ENCODE results near the gene EPB41L3.

- no peak for TF ChIP-seq CTCF (conservative IDR thresholded peaks at IDR 0.05 in 1 of 2, IDR thresholded peaks at IDR 0.05 in 1 of 2; ENCODE audit: low read depth in 1 of 2, low read length in 2 of 2)
- TF ChIP-seq EZH2 (IDR thresholded peaks at IDR 0.05; ENCODE audit: low read length, missing control alignments) = no peak
These were observed 22.8 kb downstream of the EPB41L3 start for GRCh38 chr18:5521000-5521399.

All from fibroblast of lung (primary cell).